Esophagus muscularis mucosa (tissue), 4 donors: ENCODE measurements around the gene INPPL1. TPM values are rescaled to one million over a fixed set of nuclear protein-coding genes. Genes with fewer than 3 reads are reported as not detected.

Source experiments
- DNase-seq: peaks from one replicate; pipeline ENCODE4 v3.0.0-alpha.2; 2017; ENCODE audit errors: extremely low spot score
- H3K27ac ChIP-seq, 4 donors: fragments of 200-600 bp; sonication (generic); replicated peaks in 1 of 4; 1 replicate in 3 of 4; 2 replicates in 1 of 4; pipeline ENCODE4 v1.5.1; 2016 to 2019; ENCODE audit warnings: mild to moderate bottlenecking in 1 of 4
- H3K27me3 ChIP-seq, 4 donors: fragments of 200-600 bp; sonication (generic); one replicate each; pipeline versions ENCODE4 v1.5.1 to v1.6.0; 2016 to 2019
- H3K36me3 ChIP-seq, 4 donors: fragments of 200-600 bp; sonication (generic); one replicate each; pipeline ENCODE4 v1.5.1; 2016 to 2019
- H3K4me1 ChIP-seq, 4 donors: fragments of 200-600 bp; sonication (generic); one replicate each; pipeline ENCODE4 v1.5.1; 2016 to 2019
- H3K4me3 ChIP-seq, 4 donors: fragments of 200-600 bp; sonication (generic); 1 replicate in 2 of 4; 2 replicates in 2 of 4; pipeline ENCODE4 v1.5.1; 2016 to 2019; ENCODE audit warnings: mild to moderate bottlenecking in 4 of 4, moderate library complexity in 1 of 4
- H3K9me3 ChIP-seq, 4 donors: fragments of 200-600 bp; sonication (generic); 1 replicate in 3 of 4; 2 replicates in 1 of 4; pipeline ENCODE4 v1.5.1; 2016 to 2019
- CTCF ChIP-seq, 3 experiments: fragments of 200-600 bp in 2 of 3; fragments of 450-650 bp in 1 of 3; sonication (generic) in 2 of 3; IDR thresholded peaks; one replicate each; pipeline ENCODE4 v1.5.1; 2017 to 2019; ENCODE audit warnings: antibody characterized with exemption in 3 of 3, mild to moderate bottlenecking in 2 of 3, moderate library complexity in 1 of 3
- EP300 ChIP-seq: sonication (generic); formaldehyde crosslinking; IDR thresholded peaks from one replicate; pipeline ENCODE4 v1.6.1; 2017; ENCODE audit warnings: antibody characterized with exemption
- POLR2A ChIP-seq: fragments of 450-650 bp; IDR thresholded peaks from one replicate; pipeline ENCODE4 v1.6.1; 2017; ENCODE audit warnings: antibody characterized with exemption, moderate library complexity, mild to moderate bottlenecking, low read depth
- POLR2AphosphoS5 ChIP-seq, 2 donors: sonication (generic); formaldehyde crosslinking; IDR thresholded peaks; one replicate each; pipeline ENCODE4 v1.6.1; 2017; ENCODE audit warnings: antibody characterized with exemption in 2 of 2
- WGBS: methylation state at CpG from one replicate; pipeline ENCODE4 v1.1.5; 2018; 5-methylcytosine and 5-hydroxymethylcytosine counted together
- intact Hi-C: fragments of 100-400 bp; cut with DNase I; formaldehyde crosslinking; loops from one replicate; pipeline ENCODE4 v1.15.1; 2023
- total RNA-seq, 4 donors: library from RNA; depleted of rRNA; stranded (reverse); fragments of >200 nt; gene quantifications; one replicate each; pipeline versions ENCODE4 v1.1.0 to v1.2.1, GENCODE V29; 2016

The INPPL1 gene
- total RNA-seq, 4 donors from 2014 or later, result 61.6 to 158 (median 100) TPM

GRCh38 chr11:72208281-72208680 lies 16.3 kb upstream of the INPPL1 start:
- Histone ChIP-seq H3K27me3 (peaks cover 0 to 7% (median 0%) of the 10 kb centered on the region in 4 donors), H3K36me3 (no peaks in the 10 kb centered on the region), H3K9me3 (peaks cover 0 to 14% (median 3%) of the 10 kb centered on the region in 4 donors), H3K4me1 (no peaks in the 10 kb centered on the region), H3K27ac (no peak overlapping the region), H3K4me3 (no peak overlapping the region)
- no peak for TF ChIP-seq POLR2A
- TF ChIP-seq EP300, result no peak
- TF ChIP-seq POLR2AphosphoS5 (IDR thresholded peaks at IDR 0.05), result no peak
- TF ChIP-seq CTCF (IDR thresholded peaks at IDR 0.05), result no peak
- DNase-seq, result no peak
- intact Hi-C loops, result no loop called here
- WGBS, result 70% methylated on average over 3 of the region's 3 CpGs

GRCh38 chr11:72209101-72209500 lies 15.5 kb upstream of the INPPL1 start:
- TF ChIP-seq POLR2A, result no peak
- TF ChIP-seq POLR2AphosphoS5 (IDR thresholded peaks at IDR 0.05), result no peak
- no peak for TF ChIP-seq CTCF (IDR thresholded peaks at IDR 0.05)
- no peak for TF ChIP-seq EP300
- H3K36me3 ChIP-seq, result no peaks in the 10 kb centered on the region
- no peak overlapping the region for H3K4me3 ChIP-seq
- no peak for DNase-seq
- peaks cover 0 to 7% (median 0%) of the 10 kb centered on the region in 4 donors for H3K27me3 ChIP-seq
- no peak overlapping the region for H3K27ac ChIP-seq
- intact Hi-C loops, result no loop called here
- H3K4me1 ChIP-seq, result no peaks in the 10 kb centered on the region
- WGBS, result 76% methylated on average over 4 of the region's 4 CpGs
- peaks cover 0 to 14% (median 3%) of the 10 kb centered on the region in 4 donors for H3K9me3 ChIP-seq

- Histone ChIP-seq H3K4me3 (peak within 1 kb of the TSS; percentile 5 to 38 (median 22)), H3K27me3 (peaks cover 0 to 6% (median 0%) of the 10 kb centered on the region in 4 donors), H3K27ac (peak within 1 kb of the TSS in 1 of 4 donors; percentile 11), H3K9me3 (no peaks in the 10 kb centered on the region), H3K4me1 (peaks cover 0 to 1% (median under 1%) of the 10 kb centered on the region in 4 donors), H3K36me3 (no peaks in the 10 kb centered on the region)
- TF ChIP-seq POLR2A (no peak), CTCF (IDR thresholded peaks at IDR 0.05) (no peak), EP300 (no peak)
- intact Hi-C loops, result no loop called here
- 73% methylated on average over 6 of the region's 6 CpGs for WGBS
- no peak for DNase-seq
Measured at GRCh38 chr11:72216638-72217037, 7.9 kb upstream of the INPPL1 start, which contains the start of gene FOLR2. TSS of gene FOLR2 (plus strand) at chr11:72216794. CDS start at chr11:72218585, 1,791 bp downstream.

- Histone ChIP-seq H3K4me1 (peaks cover 7 to 13% (median 11%) of the 10 kb centered on the region in 4 donors), H3K9me3 (no peaks in the 10 kb centered on the region), H3K27me3 (peaks cover 0 to 6% (median 0%) of the 10 kb centered on the region in 4 donors), H3K27ac (peak overlapping the region in 1 of 4 donors; percentile 11), H3K36me3 (no peaks in the 10 kb centered on the region), H3K4me3 (peak overlapping the region in 1 of 4 donors; percentile 25)
- intact Hi-C loops, result no loop called here
- TF ChIP-seq POLR2A, result no peak
- no peak for TF ChIP-seq EP300
- TF ChIP-seq CTCF (IDR thresholded peaks at IDR 0.05), result no peak
- DNase-seq, result no peak
- 17% methylated on average over 2 of the region's 2 CpGs for WGBS
Measured at GRCh38 chr11:72217841-72218240, 6.7 kb upstream of the INPPL1 start.

GRCh38 chr11:72218251-72218745 lies 6.3 kb upstream of the INPPL1 start:
- WGBS, result 82% methylated on average over 4 of the region's 5 CpGs
- Histone ChIP-seq H3K4me3 (no peak overlapping the region), H3K27me3 (peaks cover 0 to 6% (median 0%) of the 10 kb centered on the region in 4 donors), H3K27ac (no peak overlapping the region), H3K36me3 (no peaks in the 10 kb centered on the region), H3K4me1 (peaks cover 7 to 13% (median 11%) of the 10 kb centered on the region in 4 donors), H3K9me3 (no peaks in the 10 kb centered on the region)
- DNase-seq, result no peak
- TF ChIP-seq POLR2AphosphoS5 (IDR thresholded peaks at IDR 0.05) (no peak), POLR2A (no peak), EP300 (no peak), CTCF (IDR thresholded peaks at IDR 0.05) (no peak)
- intact Hi-C loops, result no loop called here
